ENCODE measurements around the gene FSIP1. TPM values are rescaled to one million over a fixed set of nuclear protein-coding genes. Genes with fewer than 3 reads are reported as not detected.

FSIP1 gene
- polyA plus RNA-seq, 1 donor = 0.47 TPM

DNA sequence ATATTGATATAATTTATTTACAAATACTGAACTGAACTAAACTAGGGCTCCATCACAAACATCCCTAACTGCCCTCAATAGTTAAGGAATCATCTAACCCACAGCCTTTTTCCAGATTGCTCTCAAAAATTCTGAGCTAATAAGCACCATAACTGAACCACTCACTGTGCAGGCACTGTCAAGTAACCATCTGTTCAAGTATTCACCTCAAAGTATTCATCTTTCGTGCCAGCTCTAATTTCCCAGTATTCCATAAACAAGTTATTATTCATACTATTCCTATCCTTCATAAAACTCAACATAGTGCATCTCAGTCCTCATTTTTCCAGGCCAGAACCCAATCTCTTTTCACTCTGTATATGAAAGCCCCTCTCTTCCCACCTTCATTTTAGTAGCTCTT is 160.7 kb downstream of the FSIP1 start:
- DNase-seq (ENCODE audit: low read depth) = no peak

DNA sequence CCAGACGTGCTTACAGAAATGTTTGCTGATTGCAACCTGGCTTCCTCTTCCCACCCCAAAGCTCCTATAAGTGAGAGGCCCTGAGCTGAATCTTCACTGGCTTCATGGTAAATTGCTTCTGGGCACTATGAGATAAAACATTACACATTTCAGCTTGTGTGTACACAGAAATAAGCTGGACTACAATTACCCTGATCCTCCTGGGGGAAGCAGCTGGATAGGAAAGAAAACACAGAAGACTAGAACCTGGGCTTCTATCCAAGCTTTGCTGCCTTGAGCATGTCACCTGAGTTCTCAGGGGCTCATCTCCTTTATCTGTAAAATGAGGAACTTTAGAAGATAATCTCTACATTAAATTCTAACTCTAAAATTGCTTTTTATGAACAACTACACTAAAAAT is 161.4 kb downstream of the FSIP1 start:
- no peak for DNase-seq (ENCODE audit: low read depth)

- no peak for DNase-seq (ENCODE audit: low read depth)
These were observed 164.4 kb downstream of the FSIP1 start for GRCh38 chr15:39618063-39618823.

- no peak for DNase-seq (ENCODE audit: low read depth)
These were observed 165.7 kb downstream of the FSIP1 start for GRCh38 chr15:39616731-39617455.

DNA sequence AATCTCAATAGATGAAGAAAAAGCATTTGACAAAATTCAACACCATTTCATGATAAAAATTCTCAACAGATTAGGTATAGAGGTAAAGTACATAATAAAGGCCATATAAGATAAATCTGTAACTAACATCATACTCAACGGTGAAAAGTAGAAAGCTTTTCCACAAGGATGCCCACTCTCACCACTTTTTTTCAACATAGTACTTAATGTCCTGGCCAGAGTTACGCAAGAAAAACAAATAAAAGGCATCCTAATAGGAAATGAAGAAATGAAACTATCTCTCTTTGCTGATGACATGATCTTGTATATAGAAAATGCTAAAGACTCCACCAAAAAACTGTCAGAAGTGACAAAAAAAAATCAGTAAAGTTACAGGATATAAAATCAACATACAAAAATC is 168.8 kb downstream of the FSIP1 start:
- no peak for DNase-seq (ENCODE audit: low read depth)

DNA sequence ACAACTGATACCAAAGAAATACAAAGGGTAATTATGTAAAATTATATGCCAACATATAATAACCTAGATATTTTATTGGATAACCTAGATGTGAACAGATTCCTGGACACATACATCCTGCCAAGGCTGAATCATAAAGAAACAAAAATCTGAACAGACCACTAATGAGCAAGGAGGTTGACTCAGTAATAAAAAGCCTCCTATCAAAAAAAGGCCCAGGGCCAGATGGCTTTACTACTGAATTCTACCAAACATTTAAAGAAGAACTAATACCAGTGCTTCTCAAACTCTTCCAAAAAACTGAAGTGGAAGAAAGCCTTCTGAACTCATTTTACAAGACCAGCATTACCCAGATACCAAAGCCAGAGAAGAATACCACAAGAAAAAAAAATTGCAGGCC is 169.4 kb downstream of the FSIP1 start:
- no peak for DNase-seq (ENCODE audit: low read depth)

- no peak for DNase-seq (ENCODE audit: low read depth)
These were observed 172.0 kb downstream of the FSIP1 start for GRCh38 chr15:39610665-39611064.

- DNase-seq (ENCODE audit: low read depth) = no peak
These were observed 173.3 kb downstream of the FSIP1 start for GRCh38 chr15:39609166-39609916.

GRCh38 chr15:39608185-39609139 is 174.2 kb downstream of the FSIP1 start:
- no peak for DNase-seq (ENCODE audit: low read depth)

- no peak for DNase-seq (ENCODE audit: low read depth)
These were observed 177.5 kb downstream of the FSIP1 start for GRCh38 chr15:39605146-39605545.

GRCh38 chr15:39602143-39602542 is 180.5 kb downstream of the FSIP1 start:
- DNase-seq (ENCODE audit: low read depth) = no peak

DNA sequence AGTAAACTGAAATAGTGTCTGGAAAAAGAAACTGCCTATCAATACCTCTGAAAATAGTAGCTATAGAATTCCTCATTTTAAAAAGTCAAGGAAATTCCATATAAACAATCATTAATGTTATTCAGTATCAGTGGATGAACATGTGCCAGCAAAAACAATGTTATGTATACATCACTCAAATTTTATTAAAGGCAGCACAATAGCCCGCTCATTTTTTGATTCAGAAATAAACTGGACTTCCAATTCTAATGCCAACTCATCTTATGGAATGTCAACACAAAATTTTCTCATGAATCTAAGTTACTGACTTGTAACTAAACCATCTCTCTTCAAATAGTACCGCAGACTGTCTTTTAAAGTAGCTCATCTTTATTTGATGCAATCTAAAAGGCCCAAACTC is 182.8 kb downstream of the FSIP1 start:
- DNase-seq (ENCODE audit: low read depth) = no peak

- no peak for DNase-seq (ENCODE audit: low read depth)
These were observed 183.4 kb downstream of the FSIP1 start for GRCh38 chr15:39598958-39599845.

- DNase-seq (ENCODE audit: low read depth) = no peak
These were observed 184.3 kb downstream of the FSIP1 start for GRCh38 chr15:39598186-39598850.

DNA sequence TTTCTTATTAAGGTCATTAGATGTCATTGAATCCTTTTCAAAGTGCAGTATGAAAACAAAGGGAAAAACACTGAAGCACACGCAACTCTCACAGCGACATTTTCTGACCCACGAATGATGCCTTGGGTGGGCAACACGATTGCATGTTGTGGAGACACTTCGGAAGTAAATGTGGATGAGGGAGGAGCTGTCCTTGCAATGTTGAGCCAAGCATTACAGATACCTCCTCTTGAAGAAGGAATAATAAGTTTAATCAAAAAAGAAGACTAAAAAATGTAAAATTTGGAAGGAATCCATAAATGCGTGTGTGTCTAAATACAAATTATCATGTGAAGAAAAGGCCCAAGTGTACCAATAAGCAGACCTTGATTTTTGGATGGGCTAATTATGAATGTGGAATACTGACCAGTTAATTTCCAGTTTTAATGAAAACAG is 184.9 kb downstream of the FSIP1 start:
- DNase-seq (ENCODE audit: low read depth) = no peak

- DNase-seq (ENCODE audit: low read depth) = no peak
These were observed 185.3 kb downstream of the FSIP1 start for GRCh38 chr15:39597336-39597735.

GRCh38 chr15:39596358-39597051 is 186.1 kb downstream of the FSIP1 start:
- DNase-seq (ENCODE audit: low read depth) = no peak

DNA sequence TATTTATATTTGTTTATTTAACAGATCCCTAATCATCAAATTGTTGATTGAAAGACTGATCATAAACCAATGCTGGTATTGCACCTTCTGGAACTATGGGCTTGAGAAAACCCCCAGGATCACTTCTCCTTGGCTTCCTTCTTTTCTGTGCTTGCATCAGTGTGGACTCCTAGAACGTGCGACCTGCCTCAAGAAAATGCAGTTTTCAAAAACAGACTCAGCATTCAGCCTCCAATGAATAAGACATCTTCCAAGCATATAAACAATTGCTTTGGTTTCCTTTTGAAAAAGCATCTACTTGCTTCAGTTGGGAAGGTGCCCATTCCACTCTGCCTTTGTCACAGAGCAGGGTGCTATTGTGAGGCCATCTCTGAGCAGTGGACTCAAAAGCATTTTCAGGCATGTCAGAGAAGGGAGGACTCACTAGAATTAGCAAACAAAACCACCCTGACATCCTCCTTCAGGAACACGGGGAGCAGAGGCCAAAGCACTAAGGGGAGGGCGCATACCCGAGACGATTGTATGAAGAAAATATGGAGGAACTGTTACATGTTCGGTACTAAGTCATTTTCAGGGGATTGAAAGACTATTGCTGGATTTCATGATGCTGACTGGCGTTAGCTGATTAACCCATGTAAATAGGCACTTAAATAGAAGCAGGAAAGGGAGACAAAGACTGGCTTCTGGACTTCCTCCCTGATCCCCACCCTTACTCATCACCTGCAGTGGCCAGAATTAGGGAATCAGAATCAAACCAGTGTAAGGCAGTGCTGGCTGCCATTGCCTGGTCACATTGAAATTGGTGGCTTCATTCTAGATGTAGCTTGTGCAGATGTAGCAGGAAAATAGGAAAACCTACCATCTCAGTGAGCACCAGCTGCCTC is 187.1 kb downstream of the FSIP1 start:
- no peak for DNase-seq (ENCODE audit: low read depth)
